ENCODE data around the gene CYTH1. TPM values are rescaled to one million over a fixed set of nuclear protein-coding genes. Genes with fewer than 3 reads are reported as not detected.

CYTH1 gene
- total and polyA plus RNA-seq, 10 of the 15 experiments (the other 5 are each of a cell fraction or from before 2014, with no cell fraction given): 6.6 to 188 (median 145) TPM

DNA sequence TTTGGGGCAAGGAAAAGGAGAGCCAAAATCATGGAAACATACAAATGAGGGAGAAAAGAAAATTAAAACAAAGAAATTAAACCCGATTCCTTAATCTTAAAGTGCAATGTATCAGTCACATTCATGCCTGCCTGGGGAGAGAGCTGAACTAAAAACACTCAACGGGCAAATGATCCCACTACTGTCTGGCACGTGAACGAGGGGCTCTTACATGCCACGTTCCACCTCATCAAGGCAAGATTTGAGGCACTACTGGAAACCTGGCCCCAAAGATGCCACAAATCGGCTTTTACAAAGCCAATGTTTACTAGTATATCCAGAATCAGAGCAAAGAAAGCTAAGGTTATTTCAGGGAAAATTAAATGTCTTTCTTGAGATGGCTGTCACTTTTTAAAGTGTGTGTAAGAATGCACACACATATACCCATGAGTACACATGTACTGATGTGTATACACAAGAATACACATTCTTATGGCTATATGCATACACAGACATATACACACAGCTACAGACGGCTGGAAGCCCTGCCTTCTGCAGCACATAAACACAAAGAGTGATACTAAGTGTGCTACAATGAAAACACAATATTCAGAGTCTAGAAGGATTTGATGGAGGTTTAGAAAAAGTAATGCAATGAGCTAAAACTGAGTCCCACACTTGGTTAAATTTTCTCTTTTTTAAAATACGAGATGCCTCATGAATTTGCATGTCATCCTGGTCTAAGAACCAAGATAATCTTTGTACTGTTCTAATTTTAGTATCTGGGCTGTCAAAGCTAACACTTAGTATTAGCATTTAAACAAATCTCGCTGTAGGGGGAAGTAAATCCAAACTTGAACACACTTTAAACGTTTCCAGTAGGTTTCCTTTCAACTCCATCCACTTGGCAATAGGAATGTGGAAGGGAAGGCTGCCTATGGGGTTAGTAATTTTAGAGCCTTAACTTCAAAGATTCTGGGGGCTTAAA is 85.8 kb downstream of the CYTH1 start (continued):
- TF ChIP-seq, protein P1, sequence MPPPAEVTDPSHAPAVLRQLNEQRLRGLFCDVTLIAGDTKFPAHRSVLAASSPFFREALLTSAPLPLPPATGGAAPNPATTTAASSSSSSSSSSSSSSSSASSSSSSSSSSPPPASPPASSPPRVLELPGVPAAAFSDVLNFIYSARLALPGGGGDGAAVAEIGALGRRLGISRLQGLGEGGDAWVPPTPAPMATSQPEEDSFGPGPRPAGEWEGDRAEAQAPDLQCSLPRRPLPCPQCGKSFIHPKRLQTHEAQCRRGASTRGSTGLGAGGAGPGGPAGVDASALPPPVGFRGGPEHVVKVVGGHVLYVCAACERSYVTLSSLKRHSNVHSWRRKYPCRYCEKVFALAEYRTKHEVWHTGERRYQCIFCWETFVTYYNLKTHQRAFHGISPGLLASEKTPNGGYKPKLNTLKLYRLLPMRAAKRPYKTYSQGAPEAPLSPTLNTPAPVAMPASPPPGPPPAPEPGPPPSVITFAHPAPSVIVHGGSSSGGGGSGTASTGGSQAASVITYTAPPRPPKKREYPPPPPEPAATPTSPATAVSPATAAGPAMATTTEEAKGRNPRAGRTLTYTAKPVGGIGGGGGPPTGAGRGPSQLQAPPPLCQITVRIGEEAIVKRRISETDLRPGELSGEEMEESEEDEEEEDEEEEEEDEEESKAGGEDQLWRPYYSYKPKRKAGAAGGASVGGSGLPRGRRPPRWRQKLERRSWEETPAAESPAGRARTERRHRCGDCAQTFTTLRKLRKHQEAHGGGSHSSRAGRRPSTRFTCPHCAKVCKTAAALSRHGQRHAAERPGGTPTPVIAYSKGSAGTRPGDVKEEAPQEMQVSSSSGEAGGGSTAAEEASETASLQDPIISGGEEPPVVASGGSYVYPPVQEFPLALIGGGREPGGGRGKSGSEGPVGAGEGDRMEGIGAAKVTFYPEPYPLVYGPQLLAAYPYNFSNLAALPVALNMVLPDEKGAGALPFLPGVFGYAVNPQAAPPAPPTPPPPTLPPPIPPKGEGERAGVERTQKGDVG (CRISPR knock-in tag; IDR thresholded peaks at IDR 0.05): no peak
- TF ChIP-seq NFYB (IDR thresholded peaks at IDR 0.05; ENCODE audit: insufficient read depth, low read depth, low read length) (no peak), CHD4 (IDR thresholded peaks at IDR 0.05) (no peak), ZNF274 (IDR thresholded peaks at IDR 0.05; ENCODE audit: insufficient read depth, insufficient read length) (no peak), ZZZ3 (IDR thresholded peaks at IDR 0.05; ENCODE audit: control insufficient read depth, insufficient read length, low read depth) (no peak), NBN (IDR thresholded peaks at IDR 0.05) (no peak), TBL1XR1 (IDR thresholded peaks at IDR 0.05; ENCODE audit: low read depth, low read length) (no peak), LARP7 (IDR thresholded peaks at IDR 0.05) (no peak), MTA2 (IDR thresholded peaks at IDR 0.05; ENCODE audit: low read depth) (no peak), TCF12 (IDR thresholded peaks at IDR 0.05; ENCODE audit: low read depth, low read length) (no peak), NRF1 (conservative IDR thresholded peaks at IDR 0.05; ENCODE audit: low read depth, low read length) (no peak)
- TF ChIP-seq, protein P2, sequence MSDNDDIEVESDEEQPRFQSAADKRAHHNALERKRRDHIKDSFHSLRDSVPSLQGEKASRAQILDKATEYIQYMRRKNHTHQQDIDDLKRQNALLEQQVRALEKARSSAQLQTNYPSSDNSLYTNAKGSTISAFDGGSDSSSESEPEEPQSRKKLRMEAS (IDR thresholded peaks at IDR 0.05; ENCODE audit: low read depth, low read length): no peak
- TF ChIP-seq, protein P3, sequence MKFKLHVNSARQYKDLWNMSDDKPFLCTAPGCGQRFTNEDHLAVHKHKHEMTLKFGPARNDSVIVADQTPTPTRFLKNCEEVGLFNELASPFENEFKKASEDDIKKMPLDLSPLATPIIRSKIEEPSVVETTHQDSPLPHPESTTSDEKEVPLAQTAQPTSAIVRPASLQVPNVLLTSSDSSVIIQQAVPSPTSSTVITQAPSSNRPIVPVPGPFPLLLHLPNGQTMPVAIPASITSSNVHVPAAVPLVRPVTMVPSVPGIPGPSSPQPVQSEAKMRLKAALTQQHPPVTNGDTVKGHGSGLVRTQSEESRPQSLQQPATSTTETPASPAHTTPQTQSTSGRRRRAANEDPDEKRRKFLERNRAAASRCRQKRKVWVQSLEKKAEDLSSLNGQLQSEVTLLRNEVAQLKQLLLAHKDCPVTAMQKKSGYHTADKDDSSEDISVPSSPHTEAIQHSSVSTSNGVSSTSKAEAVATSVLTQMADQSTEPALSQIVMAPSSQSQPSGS (IDR thresholded peaks at IDR 0.05; ENCODE audit: low read length): peak; percentile 21; the same call in 1 of the 2 replicates
- TF ChIP-seq, protein P4, sequence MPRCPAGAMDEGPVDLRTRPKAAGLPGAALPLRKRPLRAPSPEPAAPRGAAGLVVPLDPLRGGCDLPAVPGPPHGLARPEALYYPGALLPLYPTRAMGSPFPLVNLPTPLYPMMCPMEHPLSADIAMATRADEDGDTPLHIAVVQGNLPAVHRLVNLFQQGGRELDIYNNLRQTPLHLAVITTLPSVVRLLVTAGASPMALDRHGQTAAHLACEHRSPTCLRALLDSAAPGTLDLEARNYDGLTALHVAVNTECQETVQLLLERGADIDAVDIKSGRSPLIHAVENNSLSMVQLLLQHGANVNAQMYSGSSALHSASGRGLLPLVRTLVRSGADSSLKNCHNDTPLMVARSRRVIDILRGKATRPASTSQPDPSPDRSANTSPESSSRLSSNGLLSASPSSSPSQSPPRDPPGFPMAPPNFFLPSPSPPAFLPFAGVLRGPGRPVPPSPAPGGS (IDR thresholded peaks at IDR 0.05; ENCODE audit: borderline replicate concordance, insufficient read depth, low read depth, low read length, poor library complexity, severe bottlenecking): no peak
- TF ChIP-seq, protein P5, sequence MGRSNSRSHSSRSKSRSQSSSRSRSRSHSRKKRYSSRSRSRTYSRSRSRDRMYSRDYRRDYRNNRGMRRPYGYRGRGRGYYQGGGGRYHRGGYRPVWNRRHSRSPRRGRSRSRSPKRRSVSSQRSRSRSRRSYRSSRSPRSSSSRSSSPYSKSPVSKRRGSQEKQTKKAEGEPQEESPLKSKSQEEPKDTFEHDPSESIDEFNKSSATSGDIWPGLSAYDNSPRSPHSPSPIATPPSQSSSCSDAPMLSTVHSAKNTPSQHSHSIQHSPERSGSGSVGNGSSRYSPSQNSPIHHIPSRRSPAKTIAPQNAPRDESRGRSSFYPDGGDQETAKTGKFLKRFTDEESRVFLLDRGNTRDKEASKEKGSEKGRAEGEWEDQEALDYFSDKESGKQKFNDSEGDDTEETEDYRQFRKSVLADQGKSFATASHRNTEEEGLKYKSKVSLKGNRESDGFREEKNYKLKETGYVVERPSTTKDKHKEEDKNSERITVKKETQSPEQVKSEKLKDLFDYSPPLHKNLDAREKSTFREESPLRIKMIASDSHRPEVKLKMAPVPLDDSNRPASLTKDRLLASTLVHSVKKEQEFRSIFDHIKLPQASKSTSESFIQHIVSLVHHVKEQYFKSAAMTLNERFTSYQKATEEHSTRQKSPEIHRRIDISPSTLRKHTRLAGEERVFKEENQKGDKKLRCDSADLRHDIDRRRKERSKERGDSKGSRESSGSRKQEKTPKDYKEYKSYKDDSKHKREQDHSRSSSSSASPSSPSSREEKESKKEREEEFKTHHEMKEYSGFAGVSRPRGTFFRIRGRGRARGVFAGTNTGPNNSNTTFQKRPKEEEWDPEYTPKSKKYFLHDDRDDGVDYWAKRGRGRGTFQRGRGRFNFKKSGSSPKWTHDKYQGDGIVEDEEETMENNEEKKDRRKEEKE (IDR thresholded peaks at IDR 0.05): no peak

Measured in GM12878 (cell line).